Astrocyte (in vitro differentiated cells and primary cell): ENCODE measurements around the gene BHLHE40. TPM values are rescaled to one million over a fixed set of nuclear protein-coding genes. Genes with fewer than 3 reads are reported as not detected.
A peak's percentile ranks its signal among the peaks of the same experiment; 100 is the strongest.

Experiments
- DNase-seq: peaks from one replicate; pipeline ENCODE4 v3.0.0-alpha.2; 2010; ENCODE audit warnings: low read depth
- FAIRE-seq: peaks from 2 replicates; lab custom pipeline; 2011; peaks lifted over from hg19 to GRCh38; lab: Jason Lieb, UNC
- H2AFZ ChIP-seq: 2 replicates; pipeline ENCODE4 v1.6.0; 2012; ENCODE audit warnings: low read depth, low read length, inconsistent platforms
- H3K27ac ChIP-seq: 2 replicates; pipeline ENCODE4 v1.5.1; 2011; ENCODE audit warnings: low read depth, low read length, inconsistent platforms
- H3K27me3 ChIP-seq: 2 replicates; pipeline ENCODE4 v1.6.0; 2011; ENCODE audit warnings: low read length, inconsistent platforms; ENCODE audit not compliant: insufficient read depth
- H3K36me3 ChIP-seq: 2 replicates; pipeline ENCODE4 v1.5.1; 2011; ENCODE audit warnings: low read length, inconsistent platforms; ENCODE audit not compliant: insufficient read depth
- H3K4me1 ChIP-seq: 2 replicates; pipeline ENCODE4 v1.5.1; 2011; ENCODE audit warnings: low read length, inconsistent platforms; ENCODE audit not compliant: insufficient read depth
- H3K4me2 ChIP-seq: 2 replicates; pipeline ENCODE4 v1.6.0; 2012; ENCODE audit warnings: low read length, inconsistent platforms
- H3K4me3 ChIP-seq: 2 replicates; pipeline ENCODE4 v1.5.1; 2011; ENCODE audit warnings: low read depth, mild to moderate bottlenecking, low read length, inconsistent platforms; ENCODE audit not compliant: insufficient read depth
- H3K79me2 ChIP-seq: 2 replicates; pipeline ENCODE4 v1.6.0; 2012; ENCODE audit warnings: mild to moderate bottlenecking, low read length, inconsistent platforms; ENCODE audit not compliant: insufficient read depth
- H3K9ac ChIP-seq: 2 replicates; pipeline ENCODE4 v1.6.0; 2012; ENCODE audit warnings: mild to moderate bottlenecking, low read length, inconsistent platforms
- H3K9me3 ChIP-seq: 2 replicates; pipeline ENCODE4 v1.5.1; 2012; ENCODE audit warnings: low read depth, mild to moderate bottlenecking, low read length, inconsistent platforms; ENCODE audit not compliant: insufficient read depth
- H4K20me1 ChIP-seq: 2 replicates; pipeline ENCODE4 v1.6.0; 2012; ENCODE audit warnings: low read length, inconsistent platforms; ENCODE audit not compliant: insufficient read depth
- H3K27ac Mint-ChIP-seq: one replicate; pipeline ENCODE4 v1.8.0; 2021; ENCODE audit warnings: mild to moderate bottlenecking, mixed read lengths; ENCODE audit not compliant: unreplicated experiment
- H3K27me3 Mint-ChIP-seq: one replicate; pipeline ENCODE4 v1.8.0; 2021; ENCODE audit warnings: low read depth, mixed read lengths; ENCODE audit not compliant: unreplicated experiment
- H3K36me3 Mint-ChIP-seq: one replicate; pipeline ENCODE4 v1.8.0; 2021; ENCODE audit warnings: low read depth, mixed read lengths; ENCODE audit not compliant: unreplicated experiment
- H3K4me1 Mint-ChIP-seq: one replicate; pipeline ENCODE4 v1.8.0; 2021; ENCODE audit warnings: low read depth, mixed read lengths; ENCODE audit not compliant: unreplicated experiment
- H3K4me3 Mint-ChIP-seq: one replicate; pipeline ENCODE4 v1.8.0; 2021; ENCODE audit warnings: mild to moderate bottlenecking, moderate library complexity, mixed read lengths; ENCODE audit not compliant: unreplicated experiment
- H3K9me3 Mint-ChIP-seq: one replicate; pipeline ENCODE4 v1.8.0; 2021; ENCODE audit warnings: mild to moderate bottlenecking, mixed read lengths; ENCODE audit not compliant: unreplicated experiment
- EZH2 ChIP-seq: IDR thresholded peaks from 2 replicates; pipeline ENCODE4 v1.6.1; 2012; ENCODE audit warnings: mild to moderate bottlenecking, low read length, inconsistent platforms; ENCODE audit not compliant: insufficient read depth
- total RNA-seq: library from RNA; stranded (reverse); gene quantifications from 2 replicates; pipeline ENCODE4 v1.2.1, GENCODE V29; 2021
- TF ChIP-seq, protein P1 (sequence below): IDR thresholded peaks from 2 replicates; pipeline ENCODE4 v1.5.1; 2011; ENCODE audit warnings: low read depth, mild to moderate bottlenecking, inconsistent platforms, low read length, moderate library complexity; ENCODE audit not compliant: insufficient read depth

Gene BHLHE40
- total RNA-seq, 1 donor from 2014 or later: 156 TPM

DNA sequence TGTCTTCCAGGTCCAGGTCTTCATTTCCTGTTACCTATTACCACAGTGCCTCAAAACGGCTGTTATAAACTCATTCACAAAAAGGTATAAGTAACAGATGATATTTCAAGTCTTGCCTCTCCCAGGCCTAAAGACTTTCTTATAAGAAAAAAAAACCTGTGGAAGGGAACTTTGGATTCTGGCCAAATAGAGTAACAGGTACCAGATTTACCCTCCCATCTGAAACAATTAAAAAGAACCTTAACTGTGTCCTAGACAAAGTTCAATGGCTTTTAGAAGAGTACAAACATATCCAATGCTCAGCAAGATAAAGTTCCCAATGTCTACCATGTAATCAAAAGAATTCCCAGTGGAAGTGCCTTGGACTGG lies 22.6 kb downstream of the BHLHE40 start:
- no peaks in the 10 kb centered on the region for H3K27me3 ChIP-seq
- no peaks in the 10 kb centered on the region for H3K36me3 ChIP-seq
- no peak for FAIRE-seq
- no peak overlapping the region for H3K9ac ChIP-seq
- no peak overlapping the region for H3K4me3 ChIP-seq
- no peaks in the 10 kb centered on the region for H4K20me1 ChIP-seq
- peaks cover 18% of the 10 kb centered on the region for H3K4me1 Mint-ChIP-seq
- no peaks in the 10 kb centered on the region for H3K9me3 Mint-ChIP-seq
- no peak overlapping the region for H3K4me2 ChIP-seq
- H3K4me3 Mint-ChIP-seq: no peak overlapping the region
- no peak overlapping the region for H2AFZ ChIP-seq
- DNase-seq: no peak
- TF ChIP-seq, protein P1, sequence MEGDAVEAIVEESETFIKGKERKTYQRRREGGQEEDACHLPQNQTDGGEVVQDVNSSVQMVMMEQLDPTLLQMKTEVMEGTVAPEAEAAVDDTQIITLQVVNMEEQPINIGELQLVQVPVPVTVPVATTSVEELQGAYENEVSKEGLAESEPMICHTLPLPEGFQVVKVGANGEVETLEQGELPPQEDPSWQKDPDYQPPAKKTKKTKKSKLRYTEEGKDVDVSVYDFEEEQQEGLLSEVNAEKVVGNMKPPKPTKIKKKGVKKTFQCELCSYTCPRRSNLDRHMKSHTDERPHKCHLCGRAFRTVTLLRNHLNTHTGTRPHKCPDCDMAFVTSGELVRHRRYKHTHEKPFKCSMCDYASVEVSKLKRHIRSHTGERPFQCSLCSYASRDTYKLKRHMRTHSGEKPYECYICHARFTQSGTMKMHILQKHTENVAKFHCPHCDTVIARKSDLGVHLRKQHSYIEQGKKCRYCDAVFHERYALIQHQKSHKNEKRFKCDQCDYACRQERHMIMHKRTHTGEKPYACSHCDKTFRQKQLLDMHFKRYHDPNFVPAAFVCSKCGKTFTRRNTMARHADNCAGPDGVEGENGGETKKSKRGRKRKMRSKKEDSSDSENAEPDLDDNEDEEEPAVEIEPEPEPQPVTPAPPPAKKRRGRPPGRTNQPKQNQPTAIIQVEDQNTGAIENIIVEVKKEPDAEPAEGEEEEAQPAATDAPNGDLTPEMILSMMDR: no peak
- no peak for TF ChIP-seq EZH2
- no peaks in the 10 kb centered on the region for H3K36me3 Mint-ChIP-seq
- H3K9me3 ChIP-seq: no peaks in the 10 kb centered on the region
- H3K4me1 ChIP-seq: peaks cover 2% of the 10 kb centered on the region
- H3K27ac Mint-ChIP-seq: no peak overlapping the region
- no peaks in the 10 kb centered on the region for H3K79me2 ChIP-seq
- peaks cover 2% of the 10 kb centered on the region for H3K27me3 Mint-ChIP-seq
- H3K27ac ChIP-seq: no peak overlapping the region

DNA sequence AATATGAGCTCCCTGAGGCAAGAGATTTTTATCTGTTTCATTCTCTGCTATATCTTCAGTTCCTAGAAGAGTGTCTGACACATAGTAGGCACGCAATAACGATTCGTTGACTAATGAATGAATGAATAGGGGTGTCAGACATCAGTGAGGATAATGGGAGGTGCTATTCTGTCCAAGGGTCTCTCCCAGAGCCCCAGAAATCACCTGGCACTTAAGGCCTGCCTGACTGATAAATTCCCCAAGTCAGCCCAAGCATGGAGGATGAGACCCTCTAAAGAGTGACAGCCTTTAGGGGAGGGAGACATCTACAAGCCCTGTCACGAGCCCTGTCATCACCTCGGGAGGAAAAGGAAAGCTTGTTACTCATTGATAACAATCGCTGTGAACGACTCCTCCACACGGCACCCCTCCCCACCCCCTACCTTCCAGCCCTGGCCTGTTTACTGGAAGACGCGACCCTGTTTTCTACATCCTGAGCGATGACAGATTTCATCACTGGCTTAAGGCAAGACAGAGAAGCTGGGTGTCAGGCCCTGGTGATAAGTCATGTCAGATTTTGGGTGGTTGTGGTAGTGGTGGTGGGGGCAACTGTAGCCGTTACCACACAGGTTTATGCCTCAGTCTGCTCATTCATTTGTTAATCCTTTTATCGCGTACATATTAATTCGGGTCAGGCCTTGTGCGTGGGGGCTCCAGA lies 23.1 kb downstream of the BHLHE40 start:
- FAIRE-seq (no peak), DNase-seq (no peak)
- H3K4me3 Mint-ChIP-seq: no peak overlapping the region
- Histone ChIP-seq H2AFZ (no peak overlapping the region), H3K4me2 (no peak overlapping the region), H3K9ac (no peak overlapping the region), H3K27ac (no peak overlapping the region), H3K36me3 (no peaks in the 10 kb centered on the region), H4K20me1 (no peaks in the 10 kb centered on the region), H3K4me3 (no peak overlapping the region), H3K9me3 (no peaks in the 10 kb centered on the region), H3K79me2 (no peaks in the 10 kb centered on the region), H3K27me3 (no peaks in the 10 kb centered on the region), H3K4me1 (peaks cover 5% of the 10 kb centered on the region)
- TF ChIP-seq, protein P1: no peak
- TF ChIP-seq EZH2: no peak
- H3K27me3 Mint-ChIP-seq: peaks cover 2% of the 10 kb centered on the region
- no peaks in the 10 kb centered on the region for H3K36me3 Mint-ChIP-seq
- H3K9me3 Mint-ChIP-seq: no peaks in the 10 kb centered on the region
- peak overlapping the region; percentile 53 for H3K27ac Mint-ChIP-seq
- H3K4me1 Mint-ChIP-seq: peaks cover 17% of the 10 kb centered on the region

DNA sequence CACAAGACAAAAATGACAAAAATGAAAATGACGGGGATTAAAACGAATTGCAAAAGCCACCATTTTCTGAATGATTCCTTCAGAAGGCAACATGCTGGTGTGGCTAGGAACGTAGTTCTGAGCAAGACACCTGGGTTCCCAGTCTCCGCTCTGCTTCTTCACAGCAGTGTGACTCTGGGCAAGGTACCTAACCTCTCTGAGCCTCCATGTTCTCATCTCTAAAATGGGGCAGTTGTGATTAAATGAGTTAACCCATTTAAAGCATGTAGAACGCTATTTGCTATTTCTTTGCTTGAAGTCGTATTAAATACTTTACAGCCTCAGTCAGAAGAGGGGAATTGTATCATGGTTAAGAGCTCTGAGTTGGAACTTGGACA lies 23.6 kb downstream of the BHLHE40 start:
- DNase-seq: no peak
- H3K4me3 Mint-ChIP-seq: no peak overlapping the region
- H3K27ac Mint-ChIP-seq: no peak overlapping the region
- Histone ChIP-seq H3K27me3 (no peaks in the 10 kb centered on the region), H2AFZ (no peak overlapping the region), H3K27ac (no peak overlapping the region), H3K9ac (no peak overlapping the region), H3K79me2 (no peaks in the 10 kb centered on the region), H3K4me2 (no peak overlapping the region), H3K9me3 (no peaks in the 10 kb centered on the region), H3K4me3 (no peak overlapping the region), H3K36me3 (no peaks in the 10 kb centered on the region), H3K4me1 (peaks cover 5% of the 10 kb centered on the region), H4K20me1 (no peaks in the 10 kb centered on the region)
- H3K9me3 Mint-ChIP-seq: no peaks in the 10 kb centered on the region
- no peaks in the 10 kb centered on the region for H3K36me3 Mint-ChIP-seq
- H3K27me3 Mint-ChIP-seq: peaks cover 2% of the 10 kb centered on the region
- FAIRE-seq: no peak
- TF ChIP-seq, protein P1: no peak
- no peak for TF ChIP-seq EZH2
- H3K4me1 Mint-ChIP-seq: peaks cover 17% of the 10 kb centered on the region
